ENCODE data around the gene MTX1. TPM values are rescaled to one million over a fixed set of nuclear protein-coding genes. Genes with fewer than 3 reads are reported as not detected.

MTX1 gene
- total and polyA plus RNA-seq, 2 of the 4 experiments (the other 2 are of a cell fraction): 67.2 to 73.7 TPM

DNA sequence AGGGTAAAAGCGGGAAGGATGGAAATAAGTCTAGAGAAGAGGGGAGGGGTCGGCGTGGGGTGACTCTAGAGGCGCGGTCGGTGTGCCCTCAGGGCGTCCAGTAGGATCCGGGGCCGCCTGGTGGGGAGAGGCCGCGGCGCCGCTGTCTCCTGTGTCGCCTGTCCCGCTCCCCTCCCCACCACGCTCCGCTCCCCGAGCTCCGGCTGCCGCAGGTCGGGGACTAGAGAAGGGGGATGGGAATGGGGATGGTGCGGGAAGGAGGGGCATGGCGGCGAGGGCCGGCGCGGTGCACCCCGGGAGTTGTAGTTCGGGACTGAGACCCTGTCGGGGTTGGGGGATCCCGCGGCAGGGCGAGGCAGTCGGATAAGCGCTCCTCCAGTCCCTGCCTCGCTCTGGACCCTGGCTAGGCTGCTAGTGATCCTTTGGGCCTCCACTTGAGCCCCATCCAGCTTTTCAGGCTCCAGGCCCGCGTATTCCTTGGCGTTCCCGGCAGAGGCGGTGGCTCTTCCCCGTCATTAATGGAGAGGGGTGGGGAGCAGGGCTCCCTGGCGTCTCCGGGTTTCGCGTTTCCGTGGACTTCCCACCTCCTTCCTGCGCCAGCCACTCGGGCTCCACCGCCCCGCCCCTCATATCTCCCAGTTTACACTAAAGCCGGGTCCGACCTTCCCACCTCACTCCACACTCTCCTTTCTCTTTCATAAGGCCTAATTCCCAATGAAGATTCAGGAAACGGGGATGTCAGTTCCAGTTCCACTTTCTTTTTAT, 46.9 kb downstream of the MTX1 start, which contains the start of gene ENTREP3:
Gene ENTREP3, minus strand, starts transcription at position 241 of the 765 bp plus-strand sequence. CDS start 606 bp downstream, outside the sequence.
- H3K36me3 ChIP-seq (ENCODE audit: control insufficient read depth, insufficient read depth, low read length): peaks cover 15% of the 10 kb centered on the region
- peak within 1 kb of the TSS; percentile 73 for H3K9ac ChIP-seq (ENCODE audit: low read depth, low read length)
- ChIA-PET POLR2A (ENCODE audit: unreplicated experiment) (interaction anchor here (0.6 kb wide), 1 partner anchor 11 kb away, joined by 6 read pairs; no protein-coding TSS in a partner anchor), CTCF (interaction anchor here (0.6 kb wide), 1 partner anchor 725 kb away, joined by 3 read pairs; no protein-coding TSS in a partner anchor)
- peak within 1 kb of the TSS; percentile 96 for H2BK120ac ChIP-seq (ENCODE audit: low read depth, low read length)
- H3K23ac ChIP-seq (ENCODE audit: low read depth, low read length): peak within 1 kb of the TSS; percentile 99
- ATAC-seq (ENCODE audit: low read depth) (peak; percentile 86), DNase-seq (peak; percentile 78)
- 2% methylated on average over 15 of the region's 54 CpGs; no CpG with 5 or more reads in 1 of the 2 experiments for whole genome bisulfite sequencing, 2 experiments (ENCODE audit: extremely low coverage in 2 of 2, insufficient read length in 1 of 2)
- H3K14ac ChIP-seq (replicated peaks; ENCODE audit: low read depth, low read length): peak within 1 kb of the TSS; percentile 94
- peak within 1 kb of the TSS; percentile 99 for H3K4ac ChIP-seq (ENCODE audit: low read depth, low read length)
- peaks cover 17% of the 10 kb centered on the region for H3K4me1 ChIP-seq (ENCODE audit: control insufficient read depth, insufficient read depth, low read length)
- H3K4me2 ChIP-seq (ENCODE audit: low read depth, low read length): peak within 1 kb of the TSS; percentile 100
- peak within 1 kb of the TSS; percentile 94 for H4K5ac ChIP-seq (ENCODE audit: low read depth, low read length)
- H3K4me3 ChIP-seq (ENCODE audit: insufficient read depth, low read depth, low read length): peak within 1 kb of the TSS; percentile 71
- in situ Hi-C loops (cut with MboI; ENCODE audit: low sequenced_read_pairs) (no loop called here), dilution Hi-C loops (cut with HindIII; ENCODE audit: low sequenced_read_pairs, unreplicated experiment) (no loop called here), intact Hi-C loops (cut with micrococcal nuclease) (no loop called here)
- peaks cover 16 to 46% of the 10 kb centered on the region in 2 experiments for H3K79me1 ChIP-seq (ENCODE audit: low read depth in 1 of 2, low read length in 2 of 2)
- H3K56ac ChIP-seq (ENCODE audit: extremely low read depth, insufficient read depth, low read length): peak within 1 kb of the TSS; percentile 55; the same call in 1 of the 2 replicates
- H2BK5ac ChIP-seq (ENCODE audit: low read depth, low read length, poor library complexity, severe bottlenecking): peak within 1 kb of the TSS; percentile 88
- no TSS peak for BruUV-seq (replicated peaks)
- H4K91ac ChIP-seq (ENCODE audit: insufficient read depth, low read depth, low read length): peak within 1 kb of the TSS; percentile 93
- H3K27ac ChIP-seq (ENCODE audit: insufficient read depth, low read length): peak within 1 kb of the TSS; percentile 86
- H4K20me1 ChIP-seq (ENCODE audit: insufficient read depth, low read length): no peaks in the 10 kb centered on the region
- H2AFZ ChIP-seq (replicated peaks; ENCODE audit: low read length, poor library complexity): peak within 1 kb of the TSS; percentile 98
- H2AK5ac ChIP-seq (ENCODE audit: low read depth, low read length): peak within 1 kb of the TSS; percentile 97
- H4K8ac ChIP-seq (ENCODE audit: low read depth in 2 of 2, low read length in 2 of 2): peak within 1 kb of the TSS; percentile 17 to 99; a peak in 3 of 4 replicates
- no peak within 1 kb of the TSS; the same call in 2 of the 3 replicates for H2BK15ac ChIP-seq (ENCODE audit: low read depth, low read length)
- H3K27me3 ChIP-seq (ENCODE audit: control insufficient read depth, insufficient read depth, low read length): no peaks in the 10 kb centered on the region
- H3K9me3 ChIP-seq (ENCODE audit: control insufficient read depth, insufficient read depth, low read length): no peaks in the 10 kb centered on the region
- H2BK20ac ChIP-seq (ENCODE audit: low read depth, low read length): peak within 1 kb of the TSS; percentile 75; the same call in 1 of the 2 replicates
- H2AK9ac ChIP-seq (replicated peaks; ENCODE audit: low read depth, low read length, poor library complexity): peak within 1 kb of the TSS; percentile 99
- peaks cover 4% of the 10 kb centered on the region for H3K9me1 ChIP-seq (ENCODE audit: insufficient read depth, low read length)
- peak within 1 kb of the TSS; percentile 66 for H3K18ac ChIP-seq (ENCODE audit: low read depth, low read length)
- TF ChIP-seq RAD21 (IDR thresholded peaks at IDR 0.05; ENCODE audit: low read length) (no peak), RFX5 (IDR thresholded peaks at IDR 0.05; ENCODE audit: low read depth, low read length) (no peak), BHLHE40 (IDR thresholded peaks at IDR 0.05; ENCODE audit: low read depth, low read length) (no peak), RCOR1 (IDR thresholded peaks at IDR 0.05; ENCODE audit: insufficient replicate concordance, low read length) (no peak), MAZ (IDR thresholded peaks at IDR 0.05; ENCODE audit: borderline replicate concordance, low read depth, low read length) (peak; percentile 86; the same call in 1 of the 2 replicates), MXI1 (IDR thresholded peaks at IDR 0.05; ENCODE audit: borderline replicate concordance, low read depth, low read length) (no peak; the same call in 1 of the 2 replicates), CEBPB (IDR thresholded peaks at IDR 0.05; ENCODE audit: low read depth, low read length) (no peak), CHD1 (IDR thresholded peaks at IDR 0.05; ENCODE audit: low read depth, low read length) (no peak), USF2 (IDR thresholded peaks at IDR 0.05; ENCODE audit: low read depth, low read length) (no peak), MAFK (IDR thresholded peaks at IDR 0.05; ENCODE audit: low read depth, low read length) (no peak), POLR2A (IDR thresholded peaks at IDR 0.05; ENCODE audit: low read depth, low read length) (0 out of 2 replicates have a peak, but pooled peaks have one; percentile 33), SMC3 (IDR thresholded peaks at IDR 0.05; ENCODE audit: low read depth, low read length) (no peak), NFE2L2 (IDR thresholded peaks at IDR 0.05; ENCODE audit: low read depth, low read length) (no peak), FOS (IDR thresholded peaks at IDR 0.05; ENCODE audit: low read depth, low read length) (no peak)
- TF ChIP-seq, protein P1, sequence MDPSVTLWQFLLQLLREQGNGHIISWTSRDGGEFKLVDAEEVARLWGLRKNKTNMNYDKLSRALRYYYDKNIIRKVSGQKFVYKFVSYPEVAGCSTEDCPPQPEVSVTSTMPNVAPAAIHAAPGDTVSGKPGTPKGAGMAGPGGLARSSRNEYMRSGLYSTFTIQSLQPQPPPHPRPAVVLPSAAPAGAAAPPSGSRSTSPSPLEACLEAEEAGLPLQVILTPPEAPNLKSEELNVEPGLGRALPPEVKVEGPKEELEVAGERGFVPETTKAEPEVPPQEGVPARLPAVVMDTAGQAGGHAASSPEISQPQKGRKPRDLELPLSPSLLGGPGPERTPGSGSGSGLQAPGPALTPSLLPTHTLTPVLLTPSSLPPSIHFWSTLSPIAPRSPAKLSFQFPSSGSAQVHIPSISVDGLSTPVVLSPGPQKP (IDR thresholded peaks at IDR 0.05; ENCODE audit: borderline replicate concordance, low read depth, low read length): no peak
